Stomach (tissue), 4 donors: ENCODE measurements around the gene ANKRD33.

Experiments used
- POLR2A ChIP-seq, 4 donors: fragments of 450-650 bp; IDR thresholded peaks; one replicate each; pipeline ENCODE4 v1.6.1; 2016; ENCODE audit warnings: antibody characterized with exemption in 4 of 4, control low read depth in 2 of 4, mild to moderate bottlenecking in 1 of 4, moderate library complexity in 1 of 4
- TF ChIP-seq, protein P1 (sequence below), 7 experiments: fragments of 450-650 bp in 4 of 7; fragments of 200-600 bp in 3 of 7; sonication (generic) in 3 of 7; IDR thresholded peaks; one replicate each; pipeline ENCODE4 v1.5.1; 2016 to 2019; ENCODE audit warnings: antibody characterized with exemption in 7 of 7, control low read depth in 2 of 7, mild to moderate bottlenecking in 1 of 7

GRCh38 chr12:51900323-51900889, 12.5 kb downstream of the ANKRD33 start:
- TF ChIP-seq, protein P1, sequence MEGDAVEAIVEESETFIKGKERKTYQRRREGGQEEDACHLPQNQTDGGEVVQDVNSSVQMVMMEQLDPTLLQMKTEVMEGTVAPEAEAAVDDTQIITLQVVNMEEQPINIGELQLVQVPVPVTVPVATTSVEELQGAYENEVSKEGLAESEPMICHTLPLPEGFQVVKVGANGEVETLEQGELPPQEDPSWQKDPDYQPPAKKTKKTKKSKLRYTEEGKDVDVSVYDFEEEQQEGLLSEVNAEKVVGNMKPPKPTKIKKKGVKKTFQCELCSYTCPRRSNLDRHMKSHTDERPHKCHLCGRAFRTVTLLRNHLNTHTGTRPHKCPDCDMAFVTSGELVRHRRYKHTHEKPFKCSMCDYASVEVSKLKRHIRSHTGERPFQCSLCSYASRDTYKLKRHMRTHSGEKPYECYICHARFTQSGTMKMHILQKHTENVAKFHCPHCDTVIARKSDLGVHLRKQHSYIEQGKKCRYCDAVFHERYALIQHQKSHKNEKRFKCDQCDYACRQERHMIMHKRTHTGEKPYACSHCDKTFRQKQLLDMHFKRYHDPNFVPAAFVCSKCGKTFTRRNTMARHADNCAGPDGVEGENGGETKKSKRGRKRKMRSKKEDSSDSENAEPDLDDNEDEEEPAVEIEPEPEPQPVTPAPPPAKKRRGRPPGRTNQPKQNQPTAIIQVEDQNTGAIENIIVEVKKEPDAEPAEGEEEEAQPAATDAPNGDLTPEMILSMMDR (IDR thresholded peaks at IDR 0.05): no peak
- no peak for TF ChIP-seq POLR2A (IDR thresholded peaks at IDR 0.05)
